Common myeloid progenitor, CD34-positive (primary cell): Measurements from ENCODE around the gene C16orf54.
"Not testable (repeated sequence)": the region's sequence is repeated elsewhere in the genome, so short reads cannot be mapped to it uniquely, and the experiment has no call there.

Source experiments
- CTCF ChIA-PET: fragments of 350-600 bp; sonication (Branson Sonifier 250); formaldehyde crosslinking; loops from one replicate; lab custom pipeline; 2021; ENCODE audit warnings: antibody characterized with exemption; lab: Charles Lee
- POLR2A ChIA-PET: fragments of 350-600 bp; sonication (Branson Sonifier 250); formaldehyde crosslinking; loops from one replicate; lab custom pipeline; 2021; ENCODE audit warnings: antibody characterized with exemption; lab: Charles Lee
- DNase-seq, 3 donors: peaks; one replicate each; pipeline versions ENCODE4 v3.0.0 to v3.0.0-alpha.2; 2013
- H3K27ac ChIP-seq, 2 experiments: 1 replicate in 1 of 2; 2 replicates in 1 of 2; pipeline ENCODE4 v1.7.0; 2013; ENCODE audit warnings: inconsistent platforms in 2 of 2, low read length in 2 of 2, mild to moderate bottlenecking in 2 of 2, low read depth in 1 of 2, moderate library complexity in 1 of 2; ENCODE audit not compliant: severe bottlenecking in 2 of 2, insufficient read depth in 1 of 2, poor library complexity in 1 of 2
- H3K27me3 ChIP-seq, 5 experiments: replicated peaks in 2 of 5; 1 replicate in 3 of 5; 2 replicates in 2 of 5; pipeline versions ENCODE4 v1.6.1 to v1.7.0; 2013; ENCODE audit warnings: low read length in 4 of 5, mild to moderate bottlenecking in 2 of 5, moderate library complexity in 2 of 5, inconsistent platforms in 1 of 5; ENCODE audit not compliant: insufficient read depth in 5 of 5, control insufficient read depth in 4 of 5
- H3K36me3 ChIP-seq, 4 experiments: 1 replicate in 2 of 4; 2 replicates in 2 of 4; pipeline versions ENCODE4 v1.6.1 to v1.7.0; 2013; ENCODE audit warnings: low read length in 3 of 4, control low read depth in 1 of 4, mild to moderate bottlenecking in 1 of 4; ENCODE audit not compliant: control insufficient read depth in 4 of 4, insufficient read depth in 4 of 4
- H3K4me1 ChIP-seq, 4 experiments: 1 replicate in 3 of 4; 2 replicates in 1 of 4; pipeline versions ENCODE4 v1.6.1 to v1.7.1; 2013; ENCODE audit warnings: low read length in 3 of 4, mild to moderate bottlenecking in 3 of 4, control low read depth in 1 of 4, inconsistent platforms in 1 of 4, moderate library complexity in 1 of 4; ENCODE audit not compliant: control insufficient read depth in 4 of 4, insufficient read depth in 4 of 4; ENCODE audit errors: control extremely low read depth in 1 of 4
- H3K4me3 ChIP-seq, 7 experiments: 1 replicate in 4 of 7; 2 replicates in 3 of 7; pipeline versions ENCODE4 v1.5.1 to v1.7.0; 2013; ENCODE audit warnings: mild to moderate bottlenecking in 7 of 7, low read length in 6 of 7, moderate library complexity in 6 of 7, inconsistent platforms in 2 of 7, low read depth in 2 of 7, control low read depth in 1 of 7; ENCODE audit not compliant: insufficient read depth in 4 of 7, control insufficient read depth in 1 of 7; ENCODE audit errors: extremely low read depth in 1 of 7
- H3K9me3 ChIP-seq, 5 experiments: 1 replicate in 4 of 5; 2 replicates in 1 of 5; pipeline versions ENCODE4 v1.6.1 to v1.7.1; 2013; ENCODE audit warnings: low read length in 4 of 5, mild to moderate bottlenecking in 2 of 5, inconsistent platforms in 1 of 5, low read depth in 1 of 5, moderate library complexity in 1 of 5; ENCODE audit not compliant: control insufficient read depth in 4 of 5, insufficient read depth in 2 of 5; ENCODE audit errors: control extremely low read depth in 1 of 5
- WGBS: methylation state at CpG from one replicate; pipeline ENCODE4 v1.1.5; 2013; ENCODE audit not compliant: insufficient coverage; 5-methylcytosine and 5-hydroxymethylcytosine counted together

The C16orf54 gene

GRCh38 chr16:29692606-29693005 lies 53.2 kb downstream of the C16orf54 start:
- peaks cover 0 to 19% (median 1%) of the 10 kb centered on the region in 4 experiments for H3K36me3 ChIP-seq
- H3K4me3 ChIP-seq, H3K27ac ChIP-seq, H3K9me3 ChIP-seq, H3K27me3 ChIP-seq, DNase-seq: not testable (repeated sequence)
- ChIA-PET POLR2A (interaction anchor here (0.7 kb wide), 1 partner anchor 180 kb away, joined by 4 read pairs; no protein-coding TSS in a partner anchor), CTCF (interaction anchor here (1.3 to 3.6 kb wide), 5 partner anchors 17 to 156 kb away, joined by 3 to 16 read pairs (median 10); no protein-coding TSS in a partner anchor)
- H3K4me1 ChIP-seq, result peaks cover 0 to 17% (median 10%) of the 10 kb centered on the region in 4 experiments
- 99% methylated on average over 19 of the region's 26 CpGs for WGBS
